AG04449 (cell line): ENCODE measurements around the gene FAM120A.

Source experiments
- CTCF ChIA-PET: fragments of 350-600 bp; formaldehyde crosslinking; extraction: SDS; loops from one replicate; lab custom pipeline; 2021; ENCODE audit warnings: antibody characterized with exemption; lab: Yijun Ruan, JAX
- POLR2A ChIA-PET: fragments of 400-600, 350-600 bp; formaldehyde crosslinking; extraction: SDS; loops from one replicate; lab custom pipeline; 2020; ENCODE audit warnings: antibody characterized with exemption, inconsistent platforms; lab: Yijun Ruan, JAX
- DNase-seq: peaks from one replicate; pipeline ENCODE4 v3.0.0-alpha.2; 2010; ENCODE audit warnings: low read depth, low spot score
- H3K4me3 ChIP-seq: 2 replicates; pipeline ENCODE4 v1.5.1; 2011; ENCODE audit warnings: low read depth, mild to moderate bottlenecking, control low read depth, low read length
- TF ChIP-seq, protein P1 (sequence below): IDR thresholded peaks from one replicate; pipeline ENCODE4 v1.5.1; 2011; ENCODE audit warnings: mild to moderate bottlenecking, moderate library complexity, low read length, control low read depth, inconsistent platforms; ENCODE audit not compliant: insufficient read depth; ENCODE audit errors: missing control alignments

The FAM120A gene

GRCh38 chr9:93531374-93531773, 79.9 kb downstream of the FAM120A start:
- no peak for DNase-seq
- CTCF ChIA-PET: no interaction called here
- POLR2A ChIA-PET: no interaction called here

GRCh38 chr9:93532141-93532540, 80.7 kb downstream of the FAM120A start:
- no peak for DNase-seq
- POLR2A ChIA-PET: no interaction called here
- no peak overlapping the region for H3K4me3 ChIP-seq
- CTCF ChIA-PET: interaction anchor here (2.4 kb wide), 1 partner anchor 34 kb away, joined by 7 read pairs; no protein-coding TSS in a partner anchor
- TF ChIP-seq, protein P1, sequence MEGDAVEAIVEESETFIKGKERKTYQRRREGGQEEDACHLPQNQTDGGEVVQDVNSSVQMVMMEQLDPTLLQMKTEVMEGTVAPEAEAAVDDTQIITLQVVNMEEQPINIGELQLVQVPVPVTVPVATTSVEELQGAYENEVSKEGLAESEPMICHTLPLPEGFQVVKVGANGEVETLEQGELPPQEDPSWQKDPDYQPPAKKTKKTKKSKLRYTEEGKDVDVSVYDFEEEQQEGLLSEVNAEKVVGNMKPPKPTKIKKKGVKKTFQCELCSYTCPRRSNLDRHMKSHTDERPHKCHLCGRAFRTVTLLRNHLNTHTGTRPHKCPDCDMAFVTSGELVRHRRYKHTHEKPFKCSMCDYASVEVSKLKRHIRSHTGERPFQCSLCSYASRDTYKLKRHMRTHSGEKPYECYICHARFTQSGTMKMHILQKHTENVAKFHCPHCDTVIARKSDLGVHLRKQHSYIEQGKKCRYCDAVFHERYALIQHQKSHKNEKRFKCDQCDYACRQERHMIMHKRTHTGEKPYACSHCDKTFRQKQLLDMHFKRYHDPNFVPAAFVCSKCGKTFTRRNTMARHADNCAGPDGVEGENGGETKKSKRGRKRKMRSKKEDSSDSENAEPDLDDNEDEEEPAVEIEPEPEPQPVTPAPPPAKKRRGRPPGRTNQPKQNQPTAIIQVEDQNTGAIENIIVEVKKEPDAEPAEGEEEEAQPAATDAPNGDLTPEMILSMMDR: no peak

More at GRCh38 chr9:93531374-93531773, 79.9 kb downstream of the FAM120A start:
- H3K4me3 ChIP-seq: no peak overlapping the region
- TF ChIP-seq, protein P1: no peak

- POLR2A ChIA-PET: no interaction called here
- DNase-seq: no peak
- H3K4me3 ChIP-seq: no peak overlapping the region
- TF ChIP-seq, protein P1: no peak
- CTCF ChIA-PET: interaction anchor here (1.2 to 2.4 kb wide), 2 partner anchors 8 to 32 kb away, joined by 3 to 7 read pairs; no protein-coding TSS in a partner anchor
These were observed 82.4 kb downstream of the FAM120A start for GRCh38 chr9:93533863-93534262.

DNA sequence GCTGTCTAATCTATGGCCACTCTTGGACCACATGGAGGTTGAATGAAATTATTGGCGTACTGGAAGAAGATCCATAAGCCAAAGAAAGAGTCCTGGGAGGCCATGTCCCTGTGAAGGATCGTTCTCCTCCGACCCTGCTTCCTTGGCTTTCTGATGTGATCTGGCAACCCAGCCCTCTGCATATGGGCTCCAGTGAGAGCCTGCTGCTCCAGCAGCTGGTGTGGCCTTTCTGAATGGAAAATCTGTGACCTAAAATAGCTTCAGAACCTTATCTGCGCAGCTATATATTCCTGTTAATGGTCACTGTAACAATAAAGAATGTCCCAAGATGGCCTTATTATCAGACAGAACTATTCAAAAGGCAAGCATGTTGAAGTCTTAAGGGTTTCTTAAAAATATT, 84.7 kb downstream of the FAM120A start:
- TF ChIP-seq, protein P1: no peak
- POLR2A ChIA-PET: no interaction called here
- H3K4me3 ChIP-seq: no peak overlapping the region
- no peak for DNase-seq
- CTCF ChIA-PET: interaction anchor here (5.2 kb wide), 1 partner anchor 30 kb away, joined by 25 read pairs; no protein-coding TSS in a partner anchor

DNA sequence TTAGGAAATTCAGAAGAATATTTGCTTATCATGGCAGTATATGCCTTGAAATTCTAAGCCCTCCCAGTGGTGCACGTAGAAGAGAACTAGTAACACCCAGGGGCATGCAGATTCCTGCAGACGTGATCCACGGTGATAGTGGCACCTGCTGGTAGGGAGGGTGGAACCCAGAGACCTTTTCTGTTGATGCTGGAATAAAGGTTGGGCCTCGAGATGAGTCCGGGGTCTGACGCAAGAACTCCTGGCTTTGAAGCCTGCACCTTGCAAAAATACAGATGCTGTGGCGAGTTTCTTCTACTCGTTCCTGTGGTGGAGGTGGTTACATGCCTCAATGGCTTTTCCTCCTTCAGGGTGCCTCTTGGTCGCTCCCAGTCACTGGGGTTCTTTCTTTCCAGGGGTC, 85.4 kb downstream of the FAM120A start:
- ChIA-PET POLR2A (interaction anchor here (0.5 kb wide), 1 partner anchor 81 kb away, joined by 3 read pairs; no protein-coding TSS in a partner anchor), CTCF (interaction anchor here (5.2 kb wide), 1 partner anchor 29 kb away, joined by 25 read pairs; no protein-coding TSS in a partner anchor)
- H3K4me3 ChIP-seq: no peak overlapping the region
- TF ChIP-seq, protein P1: no peak
- DNase-seq: no peak

GRCh38 chr9:93540305-93540704, 88.8 kb downstream of the FAM120A start:
- TF ChIP-seq, protein P1: no peak
- H3K4me3 ChIP-seq: no peak overlapping the region
- POLR2A ChIA-PET: no interaction called here
- CTCF ChIA-PET: interaction anchor here (5.2 kb wide), 1 partner anchor 26 kb away, joined by 25 read pairs; no protein-coding TSS in a partner anchor
- no peak for DNase-seq
